ENCODE measurements around the gene NEURL4. TPM values are rescaled to one million over a fixed set of nuclear protein-coding genes. Genes with fewer than 3 reads are reported as not detected.

The NEURL4 gene
- total RNA-seq, 1 donor: 19.4 TPM

GRCh38 chr17:7309628-7310027 lies 19.5 kb downstream of the NEURL4 start:
- no peak for TF ChIP-seq CTCF (IDR thresholded peaks at IDR 0.05; ENCODE audit: insufficient read depth, low read depth, low read length)
- DNase-seq (ENCODE audit: low read depth): no peak
- no peak overlapping the region for H3K4me3 ChIP-seq (ENCODE audit: low read depth, low read length)

- TF ChIP-seq CTCF (IDR thresholded peaks at IDR 0.05; ENCODE audit: insufficient read depth, low read depth, low read length): no peak
These were observed 20.3 kb downstream of the NEURL4 start for GRCh38 chr17:7308625-7309433.

GRCh38 chr17:7307686-7308624 lies 21.2 kb downstream of the NEURL4 start:
- peak; percentile 36 for DNase-seq (ENCODE audit: low read depth)
- H3K4me3 ChIP-seq (ENCODE audit: low read depth, low read length): peak overlapping the region; percentile 75
- no peak for TF ChIP-seq CTCF (IDR thresholded peaks at IDR 0.05; ENCODE audit: insufficient read depth, low read depth, low read length)

More at GRCh38 chr17:7308625-7309433, 20.3 kb downstream of the NEURL4 start:
- DNase-seq (ENCODE audit: low read depth): peak; percentile 87
- peak overlapping the region; percentile 75 for H3K4me3 ChIP-seq (ENCODE audit: low read depth, low read length)

GRCh38 chr17:7306911-7307685 lies 22.0 kb downstream of the NEURL4 start, which contains the start of gene EIF5A:
EIF5A (plus strand) TSS chr17:7307628; CDS start chr17:7309636, 2,008 bp downstream.
- TF ChIP-seq CTCF (IDR thresholded peaks at IDR 0.05; ENCODE audit: insufficient read depth, low read depth, low read length): no peak
- peak; percentile 100 for DNase-seq (ENCODE audit: low read depth)
- H3K4me3 ChIP-seq (ENCODE audit: low read depth, low read length): peak within 1 kb of the TSS; percentile 75

- DNase-seq (ENCODE audit: low read depth): no peak
- no peak overlapping the region for H3K4me3 ChIP-seq (ENCODE audit: low read depth, low read length)
- TF ChIP-seq CTCF (IDR thresholded peaks at IDR 0.05; ENCODE audit: insufficient read depth, low read depth, low read length): no peak
These were observed 25.0 kb downstream of the NEURL4 start for GRCh38 chr17:7304179-7304578.

GRCh38 chr17:7296189-7296861 lies 32.8 kb downstream of the NEURL4 start:
- TF ChIP-seq CTCF (IDR thresholded peaks at IDR 0.05; ENCODE audit: insufficient read depth, low read depth, low read length): peak; percentile 93
- peak; percentile 83 for DNase-seq (ENCODE audit: low read depth)
- H3K4me3 ChIP-seq (ENCODE audit: low read depth, low read length): no peak overlapping the region
